ENCODE measurements around the gene EPHA6. TPM values are rescaled to one million over a fixed set of nuclear protein-coding genes. Genes with fewer than 3 reads are reported as not detected.

Gene EPHA6
- total RNA-seq, 4 donors from 2014 or later, result 2.1 to 7.0 (median 5.8) TPM

DNA sequence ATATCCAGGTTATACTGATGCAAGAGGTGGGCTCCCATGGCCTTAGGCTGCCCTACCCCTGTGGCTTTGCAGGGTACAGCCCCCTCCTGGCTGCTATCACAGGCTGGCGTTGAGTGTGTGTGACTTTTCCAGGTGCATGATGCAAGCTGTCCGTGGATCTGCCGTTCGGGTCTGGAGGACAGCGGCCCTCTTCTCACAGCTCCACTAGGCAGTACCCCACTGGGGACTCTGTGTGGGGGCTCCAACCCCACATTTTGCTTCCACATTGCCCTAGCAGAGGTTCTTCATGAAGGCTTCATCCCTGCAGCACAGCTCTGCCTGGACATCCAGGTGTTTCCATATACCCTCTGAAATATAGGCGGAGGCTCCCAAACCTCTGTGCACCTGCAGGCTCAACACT lies 610.6 kb downstream of the EPHA6 start:
- DNase-seq, result no peak

DNA sequence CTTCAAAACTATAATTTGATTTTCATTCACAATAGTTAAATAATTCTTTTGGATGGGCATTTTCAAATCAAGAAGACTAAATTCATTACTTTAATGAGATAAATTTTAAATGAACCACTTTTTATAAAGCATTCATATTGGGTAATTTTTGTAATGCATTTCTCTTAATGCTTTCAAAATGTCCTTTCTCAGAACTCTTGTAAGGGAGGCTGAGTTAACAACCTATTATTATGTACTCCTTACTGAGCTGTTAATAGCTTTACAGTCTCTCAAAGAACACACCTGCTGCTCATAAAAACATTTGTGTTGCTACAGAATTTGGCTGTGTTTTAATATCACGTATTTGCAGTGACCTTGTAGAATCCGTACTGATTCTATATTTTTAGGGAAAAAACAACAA lies 616.2 kb downstream of the EPHA6 start:
- H3K27ac ChIP-seq, result no peak overlapping the region
- no peaks in the 10 kb centered on the region for H3K9me3 ChIP-seq
- no peaks in the 10 kb centered on the region for H3K36me3 ChIP-seq
- intact Hi-C loops (cut with DNase I), result no loop called here
- no peak for DNase-seq
- WGBS, 2 donors, result 54 to 61% methylated on average over 2 of the region's 2 CpGs
- H3K27me3 ChIP-seq, result no peaks in the 10 kb centered on the region
- TF ChIP-seq POLR2A (IDR thresholded peaks at IDR 0.05), result no peak
- TF ChIP-seq, protein P1, sequence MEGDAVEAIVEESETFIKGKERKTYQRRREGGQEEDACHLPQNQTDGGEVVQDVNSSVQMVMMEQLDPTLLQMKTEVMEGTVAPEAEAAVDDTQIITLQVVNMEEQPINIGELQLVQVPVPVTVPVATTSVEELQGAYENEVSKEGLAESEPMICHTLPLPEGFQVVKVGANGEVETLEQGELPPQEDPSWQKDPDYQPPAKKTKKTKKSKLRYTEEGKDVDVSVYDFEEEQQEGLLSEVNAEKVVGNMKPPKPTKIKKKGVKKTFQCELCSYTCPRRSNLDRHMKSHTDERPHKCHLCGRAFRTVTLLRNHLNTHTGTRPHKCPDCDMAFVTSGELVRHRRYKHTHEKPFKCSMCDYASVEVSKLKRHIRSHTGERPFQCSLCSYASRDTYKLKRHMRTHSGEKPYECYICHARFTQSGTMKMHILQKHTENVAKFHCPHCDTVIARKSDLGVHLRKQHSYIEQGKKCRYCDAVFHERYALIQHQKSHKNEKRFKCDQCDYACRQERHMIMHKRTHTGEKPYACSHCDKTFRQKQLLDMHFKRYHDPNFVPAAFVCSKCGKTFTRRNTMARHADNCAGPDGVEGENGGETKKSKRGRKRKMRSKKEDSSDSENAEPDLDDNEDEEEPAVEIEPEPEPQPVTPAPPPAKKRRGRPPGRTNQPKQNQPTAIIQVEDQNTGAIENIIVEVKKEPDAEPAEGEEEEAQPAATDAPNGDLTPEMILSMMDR (IDR thresholded peaks at IDR 0.05), result no peak
- no peaks in the 10 kb centered on the region for H3K4me1 ChIP-seq
- H3K4me3 ChIP-seq (replicated peaks in 1 of 3), result no peak overlapping the region

More for the DNA sequence above, 610.6 kb downstream of the EPHA6 start:
- WGBS, 2 donors, result 95 to 97% methylated on average over 5 to 6 of the region's 6 CpGs
- Histone ChIP-seq H3K4me3 (replicated peaks in 1 of 3) (no peak overlapping the region), H3K4me1 (no peaks in the 10 kb centered on the region), H3K27me3 (no peaks in the 10 kb centered on the region), H3K9me3 (no peaks in the 10 kb centered on the region), H3K27ac (no peak overlapping the region), H3K36me3 (no peaks in the 10 kb centered on the region)
- TF ChIP-seq POLR2A (IDR thresholded peaks at IDR 0.05), result no peak
- TF ChIP-seq, protein P1 (IDR thresholded peaks at IDR 0.05), result no peak
- intact Hi-C loops (cut with DNase I), result no loop called here

DNA sequence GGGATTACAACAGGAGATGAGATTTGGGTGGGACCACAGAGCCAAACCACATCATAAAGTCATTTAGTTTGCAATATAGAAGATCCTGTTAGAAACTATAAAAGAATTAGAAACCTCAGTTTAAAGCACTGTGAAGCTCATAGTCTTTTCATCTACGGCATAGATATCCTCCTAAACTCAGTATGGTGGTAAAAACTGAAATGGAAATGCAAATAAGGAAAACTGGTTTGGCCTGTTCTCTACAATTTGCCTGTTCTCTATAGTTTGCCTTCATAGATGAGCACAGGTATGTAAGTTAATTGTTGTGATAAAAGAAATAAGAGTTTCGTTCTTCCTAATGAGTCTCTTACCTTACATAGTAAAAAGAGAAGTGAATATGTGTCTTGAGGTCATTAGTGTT lies 618.5 kb downstream of the EPHA6 start:
- no peak overlapping the region for H3K27ac ChIP-seq
- 65 to 74% methylated on average over 2 of the region's 2 CpGs for WGBS, 2 donors
- no peaks in the 10 kb centered on the region for H3K9me3 ChIP-seq

DNA sequence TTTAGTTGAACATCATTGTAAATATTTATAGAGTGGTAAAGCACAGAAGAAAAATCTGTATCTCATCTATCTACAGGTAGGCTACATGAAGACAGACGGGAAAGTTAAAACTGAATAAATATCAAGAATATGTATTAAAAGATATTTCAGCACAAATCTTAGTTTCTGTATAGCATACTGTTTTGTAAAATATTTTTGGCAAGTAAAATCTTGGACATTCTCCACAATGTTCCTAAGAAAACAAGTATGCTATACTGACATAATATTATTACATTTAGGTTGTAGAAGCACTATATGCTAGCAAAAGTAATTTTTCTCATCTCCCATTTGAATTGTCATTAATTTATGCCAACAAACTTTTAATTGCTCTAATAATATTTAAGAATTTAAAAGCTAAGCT lies 623.7 kb downstream of the EPHA6 start:
- Histone ChIP-seq H3K27me3 (no peaks in the 10 kb centered on the region), H3K4me3 (replicated peaks in 1 of 3) (no peak overlapping the region), H3K4me1 (no peaks in the 10 kb centered on the region), H3K27ac (no peak overlapping the region), H3K36me3 (no peaks in the 10 kb centered on the region), H3K9me3 (no peaks in the 10 kb centered on the region)
- intact Hi-C loops (cut with DNase I), result no loop called here
- TF ChIP-seq, protein P1 (IDR thresholded peaks at IDR 0.05), result no peak
- no peak for TF ChIP-seq POLR2A (IDR thresholded peaks at IDR 0.05)
- 84 to 85% methylated on average over 1 of the region's 1 CpG for WGBS, 2 donors
- no peak for DNase-seq

More for the DNA sequence above, 618.5 kb downstream of the EPHA6 start:
- TF ChIP-seq, protein P1 (IDR thresholded peaks at IDR 0.05), result no peak
- no peak for TF ChIP-seq POLR2A (IDR thresholded peaks at IDR 0.05)
- H3K27me3 ChIP-seq, result no peaks in the 10 kb centered on the region
- H3K36me3 ChIP-seq, result no peaks in the 10 kb centered on the region
- intact Hi-C loops (cut with DNase I), result no loop called here
- H3K4me1 ChIP-seq, result no peaks in the 10 kb centered on the region
- DNase-seq, result no peak
- H3K4me3 ChIP-seq (replicated peaks in 1 of 3), result no peak overlapping the region

DNA sequence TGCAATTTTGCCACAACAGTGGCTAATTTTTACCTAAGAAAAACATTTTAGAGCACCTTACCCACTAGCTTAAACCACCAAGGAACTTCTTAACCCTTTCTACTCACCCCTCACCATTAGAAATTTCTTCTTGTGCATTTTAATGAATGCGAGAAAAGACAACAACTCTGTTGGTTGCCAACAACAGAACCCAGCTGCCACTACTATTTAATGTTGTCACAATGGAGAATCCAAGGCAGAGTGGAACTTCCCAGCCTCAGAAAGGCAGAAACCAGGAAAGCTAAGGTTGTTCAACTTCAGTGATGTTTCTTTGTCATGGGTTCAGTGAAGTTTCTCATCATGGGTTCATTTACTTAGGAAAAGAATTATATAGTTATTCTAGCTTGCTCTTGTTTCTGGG lies 625.0 kb downstream of the EPHA6 start:
- Histone ChIP-seq H3K9me3 (no peaks in the 10 kb centered on the region), H3K36me3 (no peaks in the 10 kb centered on the region), H3K4me3 (replicated peaks in 1 of 3) (no peak overlapping the region), H3K27me3 (no peaks in the 10 kb centered on the region), H3K4me1 (no peaks in the 10 kb centered on the region), H3K27ac (no peak overlapping the region)
- DNase-seq, result no peak
- intact Hi-C loops (cut with DNase I), result no loop called here
- TF ChIP-seq POLR2A (IDR thresholded peaks at IDR 0.05), result no peak
- TF ChIP-seq, protein P1 (IDR thresholded peaks at IDR 0.05), result no peak
- WGBS, 2 donors, result 84 to 91% methylated on average over 1 of the region's 1 CpG
